ENCODE measurements around the gene SLC35G6. TPM values are rescaled to one million over a fixed set of nuclear protein-coding genes. Genes with fewer than 3 reads are reported as not detected.

Gene SLC35G6
- total RNA-seq, 3 donors from 2014 or later (not counting 1 experiment from before 2014, with no cell fraction given) = not detected

DNA sequence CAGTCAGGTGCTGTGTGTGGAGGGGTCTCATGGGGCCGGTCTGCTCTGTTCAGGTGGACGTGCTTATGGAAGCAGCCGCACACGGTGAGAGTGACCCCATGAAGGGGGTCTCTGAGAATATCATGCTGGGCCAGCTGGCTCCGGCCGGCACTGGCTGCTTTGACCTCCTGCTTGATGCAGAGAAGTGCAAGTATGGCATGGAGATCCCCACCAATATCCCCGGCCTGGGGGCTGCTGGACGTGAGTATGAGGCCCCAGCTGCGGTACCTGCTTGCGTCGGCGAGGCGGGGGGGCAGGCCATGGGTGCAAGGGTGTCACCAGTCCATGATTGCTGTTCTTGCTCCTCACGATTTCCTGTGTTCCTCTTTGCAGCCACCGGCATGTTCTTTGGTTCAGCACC, 30.9 kb downstream of the SLC35G6 start:
- H3K27me3 Mint-ChIP-seq (ENCODE audit: low read depth in 2 of 2) = no peaks in the 10 kb centered on the region
- TF ChIP-seq, protein P1, sequence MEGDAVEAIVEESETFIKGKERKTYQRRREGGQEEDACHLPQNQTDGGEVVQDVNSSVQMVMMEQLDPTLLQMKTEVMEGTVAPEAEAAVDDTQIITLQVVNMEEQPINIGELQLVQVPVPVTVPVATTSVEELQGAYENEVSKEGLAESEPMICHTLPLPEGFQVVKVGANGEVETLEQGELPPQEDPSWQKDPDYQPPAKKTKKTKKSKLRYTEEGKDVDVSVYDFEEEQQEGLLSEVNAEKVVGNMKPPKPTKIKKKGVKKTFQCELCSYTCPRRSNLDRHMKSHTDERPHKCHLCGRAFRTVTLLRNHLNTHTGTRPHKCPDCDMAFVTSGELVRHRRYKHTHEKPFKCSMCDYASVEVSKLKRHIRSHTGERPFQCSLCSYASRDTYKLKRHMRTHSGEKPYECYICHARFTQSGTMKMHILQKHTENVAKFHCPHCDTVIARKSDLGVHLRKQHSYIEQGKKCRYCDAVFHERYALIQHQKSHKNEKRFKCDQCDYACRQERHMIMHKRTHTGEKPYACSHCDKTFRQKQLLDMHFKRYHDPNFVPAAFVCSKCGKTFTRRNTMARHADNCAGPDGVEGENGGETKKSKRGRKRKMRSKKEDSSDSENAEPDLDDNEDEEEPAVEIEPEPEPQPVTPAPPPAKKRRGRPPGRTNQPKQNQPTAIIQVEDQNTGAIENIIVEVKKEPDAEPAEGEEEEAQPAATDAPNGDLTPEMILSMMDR (IDR thresholded peaks at IDR 0.05) = no peak
- H3K4me1 ChIP-seq (ENCODE audit: control insufficient read depth, insufficient read depth, low read length) = no peaks in the 10 kb centered on the region
- H3K4me3 Mint-ChIP-seq = no peak overlapping the region
- H3K27ac Mint-ChIP-seq = peak overlapping the region in 1 of 2 donors; percentile 55
- DNase-seq (peak in 1 of 2 donors; percentile 18), ATAC-seq (peak in 1 of 3 donors; percentile 9)
- H3K36me3 ChIP-seq (ENCODE audit: control insufficient read depth, insufficient read depth, low read length) = peaks cover 68% of the 10 kb centered on the region
- no peaks in the 10 kb centered on the region for H3K27me3 ChIP-seq (ENCODE audit: control insufficient read depth, insufficient read depth, low read length)
- H3K36me3 Mint-ChIP-seq = no peaks in the 10 kb centered on the region
- no peak overlapping the region for H3K27ac ChIP-seq (ENCODE audit: low read length)
- intact Hi-C loops (cut with micrococcal nuclease) = loop anchor here (10.0 kb wide), 1 partner anchor 173 kb away; the partner anchor contains the start of genes TP53 and WRAP53
- 97% methylated on average over 15 of the region's 15 CpGs for WGBS (ENCODE audit: insufficient coverage)
- peaks cover 0 to 11% of the 10 kb centered on the region in 2 donors for H3K4me1 Mint-ChIP-seq
- H3K9me3 ChIP-seq (ENCODE audit: control insufficient read depth, insufficient read depth, low read length) = no peaks in the 10 kb centered on the region
- no peak overlapping the region for H3K4me3 ChIP-seq (ENCODE audit: low read length)
- H3K9me3 Mint-ChIP-seq = no peaks in the 10 kb centered on the region

DNA sequence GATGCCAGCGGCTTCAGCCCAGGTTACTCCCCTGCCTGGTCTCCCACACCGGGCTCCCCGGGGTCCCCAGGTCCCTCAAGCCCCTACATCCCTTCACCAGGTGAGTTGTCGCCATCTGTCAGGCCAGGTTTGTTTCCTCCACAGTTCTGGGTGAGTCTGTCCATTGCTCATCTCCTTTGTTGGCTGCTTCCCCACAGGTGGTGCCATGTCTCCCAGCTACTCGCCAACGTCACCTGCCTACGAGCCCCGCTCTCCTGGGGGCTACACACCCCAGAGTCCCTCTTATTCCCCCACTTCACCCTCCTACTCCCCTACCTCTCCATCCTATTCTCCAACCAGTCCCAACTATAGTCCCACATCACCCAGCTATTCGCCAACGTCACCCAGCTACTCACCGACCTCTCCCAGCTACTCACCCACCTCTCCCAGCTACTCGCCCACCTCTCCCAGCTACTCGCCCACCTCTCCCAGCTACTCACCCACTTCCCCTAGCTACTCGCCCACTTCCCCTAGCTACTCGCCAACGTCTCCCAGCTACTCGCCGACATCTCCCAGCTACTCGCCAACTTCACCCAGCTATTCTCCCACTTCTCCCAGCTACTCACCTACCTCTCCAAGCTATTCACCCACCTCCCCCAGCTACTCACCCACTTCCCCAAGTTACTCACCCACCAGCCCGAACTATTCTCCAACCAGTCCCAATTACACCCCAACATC, 31.7 kb downstream of the SLC35G6 start:
- peaks cover 62% of the 10 kb centered on the region for H3K36me3 ChIP-seq (ENCODE audit: control insufficient read depth, insufficient read depth, low read length)
- no peaks in the 10 kb centered on the region for H3K27me3 Mint-ChIP-seq (ENCODE audit: low read depth in 2 of 2)
- no peak overlapping the region for H3K27ac ChIP-seq (ENCODE audit: low read length)
- intact Hi-C loops (cut with micrococcal nuclease) = loop anchor here (10.0 kb wide), 1 partner anchor 172 kb away; the partner anchor contains the start of genes TP53 and WRAP53
- H3K27me3 ChIP-seq (ENCODE audit: control insufficient read depth, insufficient read depth, low read length) = no peaks in the 10 kb centered on the region
- H3K4me3 ChIP-seq (ENCODE audit: low read length) = no peak overlapping the region
- TF ChIP-seq, protein P1 (IDR thresholded peaks at IDR 0.05) = no peak
- H3K9me3 Mint-ChIP-seq = no peaks in the 10 kb centered on the region
- ATAC-seq = peak in 1 of 3 donors; percentile 10
- H3K36me3 Mint-ChIP-seq = no peaks in the 10 kb centered on the region
- H3K4me1 Mint-ChIP-seq = peaks cover 0 to 11% of the 10 kb centered on the region in 2 donors
- H3K4me3 Mint-ChIP-seq = no peak overlapping the region
- no peaks in the 10 kb centered on the region for H3K4me1 ChIP-seq (ENCODE audit: control insufficient read depth, insufficient read depth, low read length)
- DNase-seq = peak in 1 of 2 donors; percentile 19
- peak overlapping the region in 1 of 2 donors; percentile 55 for H3K27ac Mint-ChIP-seq
- no peaks in the 10 kb centered on the region for H3K9me3 ChIP-seq (ENCODE audit: control insufficient read depth, insufficient read depth, low read length)
- 90% methylated on average over 20 of the region's 20 CpGs for WGBS (ENCODE audit: insufficient coverage)

DNA sequence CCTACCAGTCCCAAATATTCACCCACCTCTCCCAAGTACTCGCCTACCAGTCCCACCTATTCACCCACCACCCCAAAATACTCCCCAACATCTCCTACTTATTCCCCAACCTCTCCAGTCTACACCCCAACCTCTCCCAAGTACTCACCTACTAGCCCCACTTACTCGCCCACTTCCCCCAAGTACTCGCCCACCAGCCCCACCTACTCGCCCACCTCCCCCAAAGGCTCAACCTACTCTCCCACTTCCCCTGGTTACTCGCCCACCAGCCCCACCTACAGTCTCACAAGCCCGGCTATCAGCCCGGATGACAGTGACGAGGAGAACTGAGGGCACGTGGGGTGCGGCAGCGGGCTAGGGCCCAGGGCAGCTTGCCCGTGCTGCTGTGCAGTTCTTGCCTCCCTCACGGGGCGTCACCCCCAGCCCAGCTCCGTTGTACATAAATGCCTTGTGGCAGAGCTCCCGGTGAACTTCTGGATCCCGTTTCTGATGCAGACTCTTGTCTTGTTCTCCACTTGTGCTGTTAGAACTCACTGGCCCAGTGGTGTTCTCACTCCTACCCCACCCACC, 32.7 kb downstream of the SLC35G6 start:
- Histone ChIP-seq H3K27me3 (ENCODE audit: control insufficient read depth, insufficient read depth, low read length) (no peaks in the 10 kb centered on the region), H3K36me3 (ENCODE audit: control insufficient read depth, insufficient read depth, low read length) (peaks cover 53% of the 10 kb centered on the region), H3K9me3 (ENCODE audit: control insufficient read depth, insufficient read depth, low read length) (no peaks in the 10 kb centered on the region), H3K4me1 (ENCODE audit: control insufficient read depth, insufficient read depth, low read length) (no peaks in the 10 kb centered on the region), H3K4me3 (ENCODE audit: low read length) (no peak overlapping the region), H3K27ac (ENCODE audit: low read length) (no peak overlapping the region)
- DNase-seq (peak in 1 of 2 donors; percentile 10), ATAC-seq (no peak)
- peak overlapping the region in 1 of 2 donors; percentile 55 for H3K27ac Mint-ChIP-seq
- TF ChIP-seq, protein P1 (IDR thresholded peaks at IDR 0.05) = no peak
- no peak overlapping the region for H3K4me3 Mint-ChIP-seq
- H3K27me3 Mint-ChIP-seq (ENCODE audit: low read depth in 2 of 2) = no peaks in the 10 kb centered on the region
- no peaks in the 10 kb centered on the region for H3K36me3 Mint-ChIP-seq
- peaks cover 0 to 11% of the 10 kb centered on the region in 2 donors for H3K4me1 Mint-ChIP-seq
- H3K9me3 Mint-ChIP-seq = no peaks in the 10 kb centered on the region
- WGBS (ENCODE audit: insufficient coverage) = 84% methylated on average over 17 of the region's 17 CpGs
- intact Hi-C loops (cut with micrococcal nuclease) = loop anchor here (1.0 to 10.0 kb wide), 3 partner anchors 47 to 171 kb away; partner anchors contain the start of genes SENP3, TP53 and WRAP53
